T1000 (cell line): ENCODE results near the gene ALDH1L2.

Experiments
- DNase-seq: peaks from one replicate; lab custom pipeline; 2025; ENCODE audit warnings: mixed read lengths; lab: John Stamatoyannopoulos, UW

ALDH1L2 gene

GRCh38 chr12:105083551-105084105 lies 630 bp downstream of the ALDH1L2 start:
- no peak for DNase-seq

GRCh38 chr12:105083031-105083430 lies 1.2 kb downstream of the ALDH1L2 start:
- DNase-seq = no peak

- no peak for DNase-seq
Measured at GRCh38 chr12:105078712-105079570, 5.3 kb downstream of the ALDH1L2 start.

- no peak for DNase-seq
Measured at GRCh38 chr12:105077435-105077834, 6.8 kb downstream of the ALDH1L2 start.

GRCh38 chr12:105076913-105077312 lies 7.3 kb downstream of the ALDH1L2 start:
- no peak for DNase-seq

GRCh38 chr12:105076098-105076497 lies 8.2 kb downstream of the ALDH1L2 start:
- DNase-seq = no peak

- DNase-seq = no peak
Measured at GRCh38 chr12:105072888-105073488, 11.3 kb downstream of the ALDH1L2 start.

GRCh38 chr12:105071981-105072380 lies 12.3 kb downstream of the ALDH1L2 start:
- no peak for DNase-seq

- DNase-seq = no peak
Measured at GRCh38 chr12:105069936-105070702, 14.1 kb downstream of the ALDH1L2 start.

GRCh38 chr12:105067511-105068031 lies 16.7 kb downstream of the ALDH1L2 start:
- no peak for DNase-seq

GRCh38 chr12:105064564-105065178 lies 19.6 kb downstream of the ALDH1L2 start:
- no peak for DNase-seq

GRCh38 chr12:105060715-105061378 lies 23.4 kb downstream of the ALDH1L2 start:
- DNase-seq = no peak

GRCh38 chr12:105057174-105057573 lies 27.1 kb downstream of the ALDH1L2 start:
- no peak for DNase-seq

- peak; percentile 23 for DNase-seq
Measured at GRCh38 chr12:105053116-105053572, 31.1 kb downstream of the ALDH1L2 start.

GRCh38 chr12:105051981-105052380 lies 32.3 kb downstream of the ALDH1L2 start:
- DNase-seq = no peak

- DNase-seq = no peak
Measured at GRCh38 chr12:105048315-105048714, 35.9 kb downstream of the ALDH1L2 start.

- no peak for DNase-seq
Measured at GRCh38 chr12:105047308-105047707, 37.0 kb downstream of the ALDH1L2 start.

- no peak for DNase-seq
Measured at GRCh38 chr12:105041186-105041585, 43.1 kb downstream of the ALDH1L2 start.

- DNase-seq = no peak
Measured at GRCh38 chr12:105040476-105040875, 43.8 kb downstream of the ALDH1L2 start.

- DNase-seq = no peak
Measured at GRCh38 chr12:105036937-105037649, 47.2 kb downstream of the ALDH1L2 start.
